H9 (cell line): ENCODE data around the gene ODAD4. TPM values are rescaled to one million over a fixed set of nuclear protein-coding genes. Genes with fewer than 3 reads are reported as not detected.

Experiments
- DNase-seq: peaks from one replicate; pipeline ENCODE4 v3.0.0-alpha.2; 2017
- H2AFZ ChIP-seq: one replicate; pipeline ENCODE4 v1.6.1; 2013; ENCODE audit warnings: mild to moderate bottlenecking, low read length, control low read depth, moderate library complexity
- H2AK5ac ChIP-seq: 2 replicates; pipeline ENCODE4 v1.6.1; 2013; ENCODE audit warnings: low read length, control low read depth, mixed read lengths; ENCODE audit not compliant: insufficient read length
- H2BK120ac ChIP-seq: one replicate; pipeline ENCODE4 v1.6.1; 2013; ENCODE audit warnings: low read depth, mild to moderate bottlenecking, low read length, control low read depth, inconsistent platforms; ENCODE audit not compliant: poor library complexity, severe bottlenecking
- H2BK12ac ChIP-seq: 2 replicates; pipeline ENCODE4 v1.6.1; 2013; ENCODE audit warnings: low read length, control low read depth, mixed read lengths, low read depth; ENCODE audit not compliant: insufficient read length
- H2BK15ac ChIP-seq: 2 replicates; pipeline ENCODE4 v1.6.1; 2013; ENCODE audit warnings: low read depth, low read length, control low read depth
- H2BK20ac ChIP-seq: one replicate; pipeline ENCODE4 v1.6.1; 2013; ENCODE audit warnings: low read depth, mild to moderate bottlenecking, low read length, control low read depth, inconsistent platforms; ENCODE audit not compliant: poor library complexity, severe bottlenecking
- H2BK5ac ChIP-seq: 2 replicates; pipeline ENCODE4 v1.6.1; 2013; ENCODE audit warnings: low read length, control low read depth, mixed read lengths; ENCODE audit not compliant: insufficient read length
- H3K14ac ChIP-seq: 2 replicates; pipeline ENCODE4 v1.6.1; 2013; ENCODE audit warnings: low read length, control low read depth; ENCODE audit not compliant: insufficient read depth
- H3K18ac ChIP-seq: 2 replicates; pipeline ENCODE4 v1.6.1; 2013; ENCODE audit warnings: low read depth, mild to moderate bottlenecking, mixed read lengths, low read length, control low read depth; ENCODE audit not compliant: insufficient read length
- H3K23ac ChIP-seq: 2 replicates; pipeline ENCODE4 v1.6.1; 2013; ENCODE audit warnings: low read length, control low read depth, mixed read lengths, low read depth; ENCODE audit not compliant: insufficient read length
- H3K23me2 ChIP-seq: 2 replicates; pipeline ENCODE4 v1.6.1; 2013; ENCODE audit warnings: low read depth, mild to moderate bottlenecking, mixed read lengths, low read length, control low read depth; ENCODE audit not compliant: insufficient read length, poor library complexity, severe bottlenecking
- H3K27ac ChIP-seq: 2 replicates; pipeline ENCODE4 v1.5.1; 2013; ENCODE audit warnings: low read length, control low read depth, mixed read lengths, low read depth; ENCODE audit not compliant: insufficient read length
- H3K27me3 ChIP-seq: 2 replicates; pipeline ENCODE4 v1.6.1; 2013; ENCODE audit warnings: low read length, control low read depth, inconsistent platforms; ENCODE audit not compliant: insufficient read depth
- H3K4ac ChIP-seq: 2 replicates; pipeline ENCODE4 v1.6.1; 2013; ENCODE audit warnings: low read depth, mild to moderate bottlenecking, control low read depth, inconsistent platforms, low read length, moderate library complexity
- H3K4me1 ChIP-seq: 2 replicates; pipeline ENCODE4 v1.6.1; 2013; ENCODE audit warnings: low read length, control low read depth, inconsistent platforms; ENCODE audit not compliant: insufficient read depth
- H3K4me2 ChIP-seq: 2 replicates; pipeline ENCODE4 v1.6.1; 2013; ENCODE audit warnings: low read length, control low read depth, mixed read lengths; ENCODE audit not compliant: insufficient read length, insufficient read depth
- H3K56ac ChIP-seq: 2 replicates; pipeline ENCODE4 v1.6.1; 2013; ENCODE audit warnings: low read depth, mild to moderate bottlenecking, mixed read lengths, low read length, control low read depth; ENCODE audit not compliant: insufficient read length
- H3K79me1 ChIP-seq: 2 replicates; pipeline ENCODE4 v1.6.1; 2013; ENCODE audit warnings: low read depth, mild to moderate bottlenecking, moderate library complexity, low read length, control low read depth, inconsistent platforms; ENCODE audit not compliant: insufficient read depth, poor library complexity, severe bottlenecking
- H3K79me2 ChIP-seq: 2 replicates; pipeline ENCODE4 v1.6.1; 2013; ENCODE audit warnings: low read length, control low read depth, inconsistent platforms; ENCODE audit not compliant: insufficient read depth
- H3K9ac ChIP-seq: 2 replicates; pipeline ENCODE4 v1.6.1; 2013; ENCODE audit warnings: low read length, control low read depth, mixed read lengths; ENCODE audit not compliant: insufficient read length; ENCODE audit errors: extremely low read depth
- H3K9me3 ChIP-seq: one replicate; pipeline ENCODE4 v1.6.1; 2013; ENCODE audit warnings: low read depth, low read length, inconsistent platforms; ENCODE audit not compliant: control insufficient read depth
- H3T11ph ChIP-seq: one replicate; pipeline ENCODE4 v1.6.1; 2013; ENCODE audit warnings: mild to moderate bottlenecking, low read length, control low read depth, inconsistent platforms
- H4K20me1 ChIP-seq: one replicate; pipeline ENCODE4 v1.6.1; 2013; ENCODE audit not compliant: control insufficient read depth, insufficient read length, insufficient read depth
- H4K5ac ChIP-seq: 2 replicates; pipeline ENCODE4 v1.6.1; 2013; ENCODE audit warnings: low read depth, mild to moderate bottlenecking, mixed read lengths, low read length, control low read depth; ENCODE audit not compliant: insufficient read length
- H4K8ac ChIP-seq: replicated peaks from 2 replicates; pipeline ENCODE4 v1.6.1; 2013; ENCODE audit warnings: low read length, control low read depth, mixed read lengths, low read depth; ENCODE audit not compliant: insufficient read length
- H4K91ac ChIP-seq: 2 replicates; pipeline ENCODE4 v1.6.1; 2013; ENCODE audit warnings: low read depth, mild to moderate bottlenecking, moderate library complexity, mixed read lengths, low read length, control low read depth; ENCODE audit not compliant: insufficient read length
- H3K27ac Mint-ChIP-seq, 3 experiments: 2 replicates in 2 of 3; 3 replicates in 1 of 3; pipeline ENCODE4 v1.8.0; 2020 to 2021; ENCODE audit warnings: mixed read lengths in 3 of 3, mild to moderate bottlenecking in 1 of 3, moderate library complexity in 1 of 3
- H3K27me3 Mint-ChIP-seq: 2 replicates; pipeline ENCODE4 v1.8.0; 2021; ENCODE audit warnings: low read depth, mild to moderate bottlenecking, moderate library complexity, mixed read lengths
- H3K36me3 Mint-ChIP-seq, 3 experiments: 2 replicates in 2 of 3; 3 replicates in 1 of 3; pipeline ENCODE4 v1.8.0; 2020 to 2021; ENCODE audit warnings: low read depth in 3 of 3, mixed read lengths in 3 of 3; ENCODE audit not compliant: insufficient read depth in 1 of 3
- H3K4me1 Mint-ChIP-seq, 2 experiments: 2 replicates each; pipeline ENCODE4 v1.8.0; 2020; ENCODE audit warnings: mixed read lengths in 2 of 2
- H3K4me3 Mint-ChIP-seq, 2 experiments: 2 replicates in 1 of 2; 3 replicates in 1 of 2; pipeline ENCODE4 v1.8.0; 2020 to 2021; ENCODE audit warnings: mild to moderate bottlenecking in 2 of 2, mixed read lengths in 2 of 2, moderate library complexity in 1 of 2
- H3K9me3 Mint-ChIP-seq, 2 experiments: 2 replicates in 1 of 2; 3 replicates in 1 of 2; pipeline ENCODE4 v1.8.0; 2020; ENCODE audit warnings: mild to moderate bottlenecking in 2 of 2, mixed read lengths in 2 of 2, moderate library complexity in 1 of 2
- CTCF ChIP-seq: fragments of 200-600 bp; sonication (generic); conservative IDR thresholded peaks from 3 replicates; pipeline ENCODE4 v1.8.0; 2021; ENCODE audit warnings: antibody characterized with exemption, mild to moderate bottlenecking
- WGBS: extraction: QIAGEN DNeasy Blood & Tissue Kit; methylation state at CpG from one replicate; pipeline ENCODE4 v1.1.7; 2013; ENCODE audit warnings: missing lambda C conversion rate, low lambda C conversion rate, mixed read lengths; ENCODE audit not compliant: insufficient read length; ENCODE audit errors: extremely low coverage; 5-methylcytosine and 5-hydroxymethylcytosine counted together
- total RNA-seq: library from RNA; stranded (reverse); gene quantifications from 2 replicates; pipeline ENCODE4 v1.2.1, GENCODE V29; 2021

The ODAD4 gene
- total RNA-seq, 1 experiment from 2014 or later: 2.1 TPM

GRCh38 chr17:41894791-41895331, 35.6 kb upstream of the ODAD4 start:
- Histone ChIP-seq H2BK5ac (no peak overlapping the region), H3K18ac (no peak overlapping the region), H3K4me1 (no peaks in the 10 kb centered on the region), H4K91ac (no peak overlapping the region), H3K27ac (no peak overlapping the region), H4K20me1 (no peaks in the 10 kb centered on the region), H3T11ph (no peak overlapping the region), H3K79me1 (peaks cover 4% of the 10 kb centered on the region), H2AK5ac (no peak overlapping the region), H3K4ac (no peak overlapping the region), H2BK120ac (no peak overlapping the region), H4K5ac (no peak overlapping the region), H2BK12ac (no peak overlapping the region), H2AFZ (no peak overlapping the region), H3K4me2 (no peak overlapping the region), H3K9ac (no peak overlapping the region), H3K23ac (no peak overlapping the region), H3K27me3 (no peaks in the 10 kb centered on the region), H2BK20ac (no peak overlapping the region), H3K14ac (no peak overlapping the region), H4K8ac (no peak overlapping the region), H3K9me3 (no peaks in the 10 kb centered on the region), H2BK15ac (no peak overlapping the region), H3K79me2 (peaks cover 2% of the 10 kb centered on the region; the same call in 1 of the 2 replicates), H3K23me2 (no peaks in the 10 kb centered on the region), H3K56ac (no peak overlapping the region)
- Mint-ChIP-seq H3K9me3 (no peaks in the 10 kb centered on the region), H3K36me3 (peaks cover 68 to 86% (median 81%) of the 10 kb centered on the region in 3 experiments), H3K4me1 (no peaks in the 10 kb centered on the region), H3K27ac (peak overlapping the region; percentile 44 to 63 (median 54); a peak in 4 of 7 replicates), H3K27me3 (no peaks in the 10 kb centered on the region), H3K4me3 (no peak overlapping the region)
- TF ChIP-seq CTCF: no peak
- WGBS: no CpG with 5 or more reads among the region's 7 CpGs
- DNase-seq: no peak
